Liver (tissue), 3 donors: ENCODE results near the gene MEGF6.

ENCODE experiments used
- ATF3 ChIP-seq: IDR thresholded peaks from 2 replicates; pipeline ENCODE4 v1.6.1; 2016; ENCODE audit warnings: antibody characterized with exemption
- EGR1 ChIP-seq, 2 donors: IDR thresholded peaks; 2 replicates each; pipeline ENCODE4 v1.6.1; 2016 to 2018; ENCODE audit warnings: antibody characterized with exemption in 2 of 2, low read depth in 2 of 2
- GABPA ChIP-seq, 2 donors: IDR thresholded peaks in 1 of 2; conservative IDR thresholded peaks in 1 of 2; 2 replicates each; pipeline ENCODE4 v1.6.1; 2016; ENCODE audit warnings: antibody characterized with exemption in 2 of 2, mild to moderate bottlenecking in 1 of 2, moderate library complexity in 1 of 2
- JUND ChIP-seq, 2 donors: IDR thresholded peaks; 2 replicates each; pipeline ENCODE4 v1.6.1; 2016; ENCODE audit warnings: antibody characterized with exemption in 2 of 2
- MAX ChIP-seq: IDR thresholded peaks from 2 replicates; pipeline ENCODE4 v1.6.1; 2016; ENCODE audit warnings: antibody characterized with exemption
- RAD21 ChIP-seq, 2 donors: IDR thresholded peaks; 2 replicates each; pipeline ENCODE4 v1.6.1; 2016; ENCODE audit warnings: antibody characterized with exemption in 2 of 2, mild to moderate bottlenecking in 2 of 2
- TF ChIP-seq, protein P1 (sequence below): fragments of 150-350 bp; IDR thresholded peaks from 2 replicates; pipeline ENCODE4 v1.5.1; 2017; ENCODE audit warnings: improper control_type of control experiment, low read depth, low read length; ENCODE audit not compliant: missing input control
- donor health status: healthy.
- donor health status: healthy.

DNA sequence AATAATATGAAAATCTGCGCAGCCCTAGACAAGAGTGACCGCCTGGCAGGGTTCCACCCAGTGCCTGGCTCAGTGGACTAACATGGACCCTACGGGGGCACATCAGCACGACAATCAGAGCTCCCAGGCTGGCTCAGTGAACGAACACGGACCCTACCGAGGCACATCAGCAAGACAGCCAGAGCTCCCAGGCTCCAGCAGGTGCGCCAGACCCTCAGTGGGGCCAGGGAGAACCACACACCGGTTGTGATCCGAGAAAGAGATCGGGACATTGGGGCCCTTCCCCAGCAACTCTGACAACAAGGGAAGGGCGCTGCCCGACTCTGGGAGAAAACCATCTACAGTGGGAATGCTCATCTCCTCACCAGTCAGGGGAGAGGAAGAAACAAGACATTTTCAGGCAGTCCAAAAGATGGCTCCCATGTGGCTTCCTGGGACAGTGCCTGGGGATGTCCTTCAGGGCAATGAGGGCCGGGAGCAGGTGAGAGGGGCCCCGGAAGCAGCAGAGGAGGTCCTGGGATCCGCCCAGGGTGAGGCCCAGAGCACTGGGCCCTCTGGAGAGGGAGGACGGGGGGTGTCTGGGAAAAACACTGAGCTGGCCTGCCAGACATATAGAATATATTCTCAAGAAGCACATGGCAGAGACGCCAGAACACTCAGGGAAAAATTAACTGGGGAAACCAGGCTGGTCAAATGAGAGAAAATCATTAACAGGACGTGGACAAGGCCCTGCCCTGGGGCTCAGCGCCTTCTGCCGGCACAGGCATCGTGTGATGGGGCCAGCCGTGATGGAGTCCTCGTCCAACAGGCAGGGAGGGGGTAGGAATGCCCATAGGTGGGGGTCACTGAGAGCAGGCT is 152.0 kb downstream of the MEGF6 start:
- TF ChIP-seq, protein P1, sequence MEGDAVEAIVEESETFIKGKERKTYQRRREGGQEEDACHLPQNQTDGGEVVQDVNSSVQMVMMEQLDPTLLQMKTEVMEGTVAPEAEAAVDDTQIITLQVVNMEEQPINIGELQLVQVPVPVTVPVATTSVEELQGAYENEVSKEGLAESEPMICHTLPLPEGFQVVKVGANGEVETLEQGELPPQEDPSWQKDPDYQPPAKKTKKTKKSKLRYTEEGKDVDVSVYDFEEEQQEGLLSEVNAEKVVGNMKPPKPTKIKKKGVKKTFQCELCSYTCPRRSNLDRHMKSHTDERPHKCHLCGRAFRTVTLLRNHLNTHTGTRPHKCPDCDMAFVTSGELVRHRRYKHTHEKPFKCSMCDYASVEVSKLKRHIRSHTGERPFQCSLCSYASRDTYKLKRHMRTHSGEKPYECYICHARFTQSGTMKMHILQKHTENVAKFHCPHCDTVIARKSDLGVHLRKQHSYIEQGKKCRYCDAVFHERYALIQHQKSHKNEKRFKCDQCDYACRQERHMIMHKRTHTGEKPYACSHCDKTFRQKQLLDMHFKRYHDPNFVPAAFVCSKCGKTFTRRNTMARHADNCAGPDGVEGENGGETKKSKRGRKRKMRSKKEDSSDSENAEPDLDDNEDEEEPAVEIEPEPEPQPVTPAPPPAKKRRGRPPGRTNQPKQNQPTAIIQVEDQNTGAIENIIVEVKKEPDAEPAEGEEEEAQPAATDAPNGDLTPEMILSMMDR, result no peak
- TF ChIP-seq EGR1 (IDR thresholded peaks at IDR 0.05; ENCODE audit: low read depth in 2 of 2), result no peak
- no peak for TF ChIP-seq RAD21 (IDR thresholded peaks at IDR 0.05)
- no peak for TF ChIP-seq MAX
- no peak for TF ChIP-seq ATF3
- TF ChIP-seq JUND (IDR thresholded peaks at IDR 0.05), result no peak
- TF ChIP-seq GABPA (IDR thresholded peaks at IDR 0.05 in 1 of 2, conservative IDR thresholded peaks at IDR 0.05 in 1 of 2), result no peak
